HG03039 (cell line): Measurements from ENCODE around the gene NEDD9.

Experiments used
- ATAC-seq: cut with Tn5 transposase; IDR thresholded peaks from one replicate; pipeline ENCODE4 v1.9.1; 2021; ENCODE audit warnings: mild to moderate bottlenecking, moderate library complexity; ENCODE audit not compliant: unreplicated experiment

The NEDD9 gene

GRCh38 chr6:11235062-11235461 is 2.6 kb upstream of the NEDD9 start:
- ATAC-seq = no peak

- ATAC-seq = no peak
Observed at GRCh38 chr6:11233673-11234573, 1.5 kb upstream of the NEDD9 start.

GRCh38 chr6:11232770-11233626 is 530 bp upstream of the NEDD9 start:
- ATAC-seq = no peak

- ATAC-seq = no peak
Observed at GRCh38 chr6:11231564-11232192, 790 bp downstream of the NEDD9 start.

DNA sequence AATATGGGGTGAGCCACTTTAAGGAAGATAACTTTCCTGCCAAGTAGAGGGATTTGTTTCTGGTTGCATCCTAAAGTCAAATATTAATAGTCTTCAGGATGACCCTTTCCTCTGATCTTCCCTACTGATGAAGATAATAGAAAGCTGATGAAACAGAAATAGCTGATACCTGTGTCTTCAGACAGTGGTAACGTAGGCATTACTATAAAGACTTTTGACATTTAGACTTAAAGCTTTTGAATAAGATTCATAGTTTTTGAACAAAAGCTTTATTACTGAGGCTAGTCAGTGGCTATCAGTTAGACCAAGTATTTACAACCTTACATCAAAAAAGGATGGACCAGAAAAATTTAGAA is 1.4 kb downstream of the NEDD9 start:
- no peak for ATAC-seq

DNA sequence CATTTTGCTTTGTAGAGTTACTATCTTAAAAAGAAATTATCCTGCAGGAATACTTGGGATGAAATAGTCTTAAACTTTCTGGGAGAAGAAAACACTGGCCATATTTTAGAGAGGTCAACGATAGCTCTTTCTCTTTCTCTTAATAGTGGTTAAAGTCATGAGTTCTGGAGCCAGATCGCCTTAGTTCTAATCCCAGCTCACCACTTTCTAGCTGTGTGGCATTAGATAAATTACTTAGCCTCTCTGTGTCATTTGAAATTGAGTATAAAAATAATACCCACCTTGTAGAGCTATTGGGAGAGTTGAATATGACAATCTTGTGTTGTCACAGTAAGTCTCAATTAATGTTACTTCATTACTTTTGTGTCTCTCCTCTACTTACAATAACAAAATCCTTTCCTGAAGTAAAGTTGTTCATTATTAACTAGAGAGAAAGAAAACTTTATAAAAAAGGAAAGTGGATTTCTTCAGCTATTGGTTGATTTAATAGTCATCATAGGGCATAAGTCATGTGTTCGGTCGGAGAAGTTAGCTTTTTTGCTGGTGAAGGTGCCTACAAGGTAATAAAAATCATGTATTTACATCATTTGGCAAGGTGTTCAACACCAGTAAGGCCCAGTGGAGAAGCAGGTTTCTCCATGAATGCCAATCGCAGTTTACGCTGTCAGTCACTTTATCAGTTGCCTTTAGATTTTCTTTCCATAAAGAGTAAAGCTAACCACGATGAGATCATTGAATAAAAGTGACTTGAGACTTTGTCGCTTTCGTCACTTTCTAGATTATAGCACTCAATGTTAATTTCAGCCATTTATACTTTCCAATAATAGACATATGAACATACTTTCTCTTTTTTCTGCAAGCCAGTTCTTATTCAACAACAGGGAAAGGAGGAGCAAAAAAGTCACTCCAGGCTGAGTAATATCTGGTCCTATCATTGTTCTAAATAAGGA is 2.0 kb downstream of the NEDD9 start:
- no peak for ATAC-seq

DNA sequence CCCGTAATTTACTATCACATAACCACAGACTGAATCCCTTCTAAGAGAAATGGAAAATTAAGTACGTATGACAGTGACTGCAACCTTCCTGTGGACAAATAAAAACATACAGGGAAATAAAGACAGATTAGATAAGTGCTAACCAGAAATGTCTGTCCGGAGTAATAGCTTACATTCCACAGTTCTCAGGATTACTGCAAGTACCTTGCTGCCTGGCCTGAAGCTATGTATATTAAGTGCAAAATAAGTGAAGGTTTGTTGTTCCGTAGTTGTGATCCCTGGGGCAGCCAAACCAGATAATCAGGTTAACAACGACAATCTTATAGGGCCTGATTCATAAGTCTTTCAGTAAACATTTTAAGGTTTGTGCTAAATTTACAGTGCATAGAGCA is 2.8 kb downstream of the NEDD9 start:
- ATAC-seq = no peak

DNA sequence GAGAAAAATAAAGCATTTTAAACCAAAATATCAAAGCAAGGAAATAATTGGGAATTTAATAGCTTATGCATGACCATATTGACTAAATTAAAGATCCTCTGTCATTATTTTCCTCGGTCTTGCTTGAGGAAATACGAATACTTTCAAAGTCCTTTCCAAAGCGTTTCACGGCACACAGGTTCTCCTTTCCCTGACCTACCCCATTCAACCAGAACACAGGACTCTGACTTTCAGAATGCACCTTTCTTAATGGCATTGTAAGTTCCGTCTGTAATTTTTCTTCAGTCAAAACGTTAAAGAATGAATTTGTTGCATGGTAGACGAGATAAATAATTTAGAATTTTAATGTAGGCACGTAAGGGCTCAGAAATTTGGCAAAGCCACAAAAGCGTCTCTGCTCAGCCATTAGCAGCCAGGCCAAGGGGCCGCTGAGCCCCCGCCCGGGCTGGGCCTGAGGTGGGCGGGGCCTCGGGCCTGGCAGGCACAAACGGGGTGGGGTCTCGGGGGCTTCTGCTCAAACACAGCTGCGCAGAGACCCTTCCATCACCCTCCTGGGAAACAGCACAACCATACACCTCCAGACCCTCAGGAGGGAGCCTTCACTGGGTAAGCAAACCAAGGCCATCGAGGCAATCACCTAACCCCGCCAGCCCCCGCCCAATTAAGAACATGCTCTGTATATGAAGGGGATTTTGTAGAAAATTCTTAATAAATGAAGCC is 3.4 kb downstream of the NEDD9 start:
- ATAC-seq = no peak

- no peak for ATAC-seq
Observed at GRCh38 chr6:11227698-11228097, 4.8 kb downstream of the NEDD9 start.

DNA sequence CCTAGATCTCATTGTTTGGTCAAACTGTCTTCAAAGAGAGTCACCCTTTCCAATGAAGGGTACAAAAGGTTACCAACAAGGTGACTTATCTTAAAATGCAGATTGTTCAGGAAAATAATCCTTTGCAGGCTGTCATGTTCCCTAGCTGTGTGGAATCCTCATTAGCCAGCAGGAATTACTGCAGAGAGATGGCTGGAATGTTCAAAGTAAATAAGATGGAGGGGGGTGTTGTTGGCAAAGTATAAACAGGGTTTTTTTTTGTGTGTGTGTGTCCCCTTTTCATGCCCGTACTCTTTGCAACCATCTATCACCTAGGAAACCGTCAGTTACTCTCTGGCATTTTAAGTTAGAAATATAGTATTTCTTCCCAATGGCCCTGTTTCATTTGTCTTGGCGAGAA is 6.5 kb downstream of the NEDD9 start:
- no peak for ATAC-seq

DNA sequence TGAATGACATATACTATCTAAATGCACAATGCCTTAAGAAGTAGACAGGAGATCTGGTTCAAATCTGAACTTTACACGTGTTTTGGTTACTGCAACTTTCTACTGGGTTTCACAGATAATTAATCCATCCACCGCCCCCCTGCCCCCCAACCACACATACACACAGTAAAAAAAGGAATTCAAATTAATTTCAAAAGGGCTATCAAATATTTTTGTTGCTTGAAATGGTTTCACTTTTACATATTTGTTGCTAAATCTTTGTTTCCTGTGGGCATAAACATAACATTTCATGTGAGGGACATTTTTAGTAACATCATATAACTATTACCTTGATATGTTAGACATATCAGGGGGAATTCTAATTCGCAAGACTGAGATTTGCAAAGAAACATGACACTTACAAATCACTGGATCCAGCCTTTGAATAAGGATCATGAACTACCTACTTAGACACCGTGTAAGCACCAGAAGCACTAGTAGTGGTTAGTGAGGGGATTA is 7.5 kb downstream of the NEDD9 start:
- ATAC-seq = no peak

GRCh38 chr6:11224252-11224965 is 8.1 kb downstream of the NEDD9 start:
- no peak for ATAC-seq

DNA sequence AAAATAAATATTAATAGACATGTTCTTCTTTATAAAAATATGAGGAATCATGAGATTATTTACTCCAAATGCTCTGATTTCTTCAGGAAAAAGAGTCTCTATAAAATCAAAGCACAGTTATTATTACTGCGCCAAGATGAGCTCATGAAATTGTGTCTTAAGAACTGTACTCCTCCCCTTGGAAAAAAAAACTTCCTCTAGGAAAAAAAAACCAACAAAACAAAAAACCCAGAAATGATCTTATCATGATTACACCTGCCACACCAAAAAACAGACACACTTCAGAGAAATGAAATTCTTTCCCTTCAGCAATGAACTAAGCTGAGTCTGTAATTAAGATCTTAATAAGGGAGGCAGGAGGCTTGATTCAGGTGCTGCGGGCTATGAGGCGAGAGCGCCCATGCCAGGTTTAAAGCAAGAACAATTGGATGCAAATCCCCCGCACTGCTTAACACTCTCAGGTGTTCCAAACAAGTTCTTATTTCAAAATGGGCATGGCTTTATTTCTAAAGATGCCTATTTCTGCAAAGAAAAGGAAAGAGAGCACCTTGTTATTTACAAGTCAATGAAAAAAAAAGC is 9.1 kb downstream of the NEDD9 start:
- ATAC-seq = no peak

- ATAC-seq = no peak
Observed at GRCh38 chr6:11222385-11223277, 9.8 kb downstream of the NEDD9 start.

DNA sequence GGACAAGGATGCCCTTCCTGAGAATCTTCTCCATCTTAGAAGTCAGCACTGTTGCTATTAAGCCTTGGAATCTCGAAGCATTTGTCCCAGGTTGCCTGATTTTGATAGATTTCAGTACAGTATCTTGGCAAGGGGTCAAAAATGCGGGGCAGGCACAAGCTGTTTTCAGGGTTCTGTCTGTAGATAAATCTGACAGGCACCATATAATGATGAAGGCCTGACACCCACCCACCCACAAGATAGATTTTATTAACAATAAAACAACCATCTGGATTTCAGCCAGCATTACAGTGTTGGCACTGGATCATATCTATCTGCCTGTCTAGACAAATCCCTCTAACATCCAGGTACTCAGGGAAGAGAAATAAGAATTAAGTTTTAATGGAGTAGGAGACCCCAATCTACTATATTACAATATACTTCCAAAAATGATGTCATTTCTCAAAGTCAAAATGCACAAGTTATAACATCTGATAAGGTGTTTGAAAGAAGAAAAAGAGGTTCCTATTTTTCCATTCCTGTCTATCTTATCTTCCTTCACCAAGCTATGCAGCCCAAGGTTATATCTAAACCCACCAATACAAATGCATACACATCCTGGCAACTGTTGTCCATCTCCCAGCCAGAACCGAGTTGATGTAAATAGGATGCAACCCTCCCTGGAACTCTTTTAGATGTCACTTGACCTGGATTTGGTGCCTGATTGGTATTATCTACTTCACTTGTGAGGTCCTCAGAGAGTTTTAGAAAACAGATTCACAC is 10.7 kb downstream of the NEDD9 start:
- no peak for ATAC-seq

DNA sequence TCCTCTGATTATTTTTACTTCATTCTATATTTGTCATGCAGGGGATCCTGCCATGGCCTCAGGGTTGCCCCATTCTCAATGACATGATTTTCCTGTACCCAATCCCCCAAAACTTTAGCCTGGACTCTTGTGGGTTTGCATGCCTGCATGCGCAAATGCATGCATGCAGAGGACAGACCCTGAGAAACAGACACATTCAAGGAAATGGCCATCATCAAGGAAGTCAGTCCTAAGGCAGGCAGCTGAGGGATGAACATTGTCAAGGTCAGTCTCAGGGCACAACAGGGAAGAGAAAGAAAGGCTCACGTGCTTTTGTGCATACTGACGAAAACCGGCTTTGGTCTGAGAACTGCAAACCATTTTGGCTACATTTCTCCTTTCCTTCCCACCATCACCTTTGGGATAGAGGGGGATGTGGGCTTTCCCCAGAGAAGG is 13.1 kb downstream of the NEDD9 start:
- no peak for ATAC-seq
